Posterior cingulate gyrus (tissue), 11 donors: Measurements from ENCODE around the gene ZBTB16.

Experiments used
- DNase-seq, 10 donors: peaks; one replicate each; pipeline versions ENCODE4 v3.0.0 to v3.0.0-alpha.2; 2020 to 2021; ENCODE audit warnings: mixed read lengths in 3 of 10
- intact Hi-C: fragments of 100-400 bp; cut with DNase I; formaldehyde crosslinking; loops from one replicate; pipeline ENCODE4 v1.15.1; 2023

The ZBTB16 gene

DNA sequence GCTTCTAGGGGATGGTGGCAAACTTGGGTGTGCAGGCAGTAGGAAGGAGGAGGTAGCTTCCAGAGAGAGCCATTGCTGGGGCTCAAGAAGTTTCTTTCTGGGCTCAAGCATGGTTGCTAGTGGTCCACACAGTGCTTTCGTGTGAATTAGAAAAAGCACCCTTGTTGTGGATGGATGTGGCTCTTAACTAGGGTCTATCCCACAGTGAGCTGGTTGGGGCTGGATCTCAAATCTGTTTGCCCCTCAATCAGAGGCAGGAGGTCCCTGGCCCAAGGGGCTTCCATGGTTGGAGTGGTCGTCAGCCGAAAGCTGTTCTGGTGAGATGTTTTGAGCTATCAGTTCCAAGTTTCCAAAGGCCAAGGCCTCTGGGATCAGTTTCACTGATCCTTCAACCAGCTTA lies 35.0 kb downstream of the ZBTB16 start:
- intact Hi-C loops: no loop called here
- no peak for DNase-seq

DNA sequence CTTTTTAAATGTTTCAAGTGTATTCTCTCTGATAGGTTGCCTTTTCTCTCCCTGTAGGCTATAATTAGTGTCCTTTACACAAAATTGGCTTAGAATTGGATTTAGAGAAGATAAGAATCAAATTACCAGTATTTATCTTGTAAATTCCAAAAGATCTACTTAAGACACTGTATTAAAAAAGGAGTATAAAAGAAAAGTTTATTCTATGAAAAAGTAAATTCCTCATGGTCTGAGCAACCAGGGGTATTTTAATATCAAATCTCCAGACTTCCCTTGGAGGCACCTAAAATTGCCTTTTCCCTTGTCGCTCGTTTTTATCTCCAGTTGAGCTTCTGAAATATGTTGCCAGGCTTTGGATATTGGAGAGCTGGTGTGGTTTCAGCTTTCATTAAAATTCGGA lies 36.4 kb downstream of the ZBTB16 start:
- intact Hi-C loops: no loop called here
- DNase-seq: no peak

DNA sequence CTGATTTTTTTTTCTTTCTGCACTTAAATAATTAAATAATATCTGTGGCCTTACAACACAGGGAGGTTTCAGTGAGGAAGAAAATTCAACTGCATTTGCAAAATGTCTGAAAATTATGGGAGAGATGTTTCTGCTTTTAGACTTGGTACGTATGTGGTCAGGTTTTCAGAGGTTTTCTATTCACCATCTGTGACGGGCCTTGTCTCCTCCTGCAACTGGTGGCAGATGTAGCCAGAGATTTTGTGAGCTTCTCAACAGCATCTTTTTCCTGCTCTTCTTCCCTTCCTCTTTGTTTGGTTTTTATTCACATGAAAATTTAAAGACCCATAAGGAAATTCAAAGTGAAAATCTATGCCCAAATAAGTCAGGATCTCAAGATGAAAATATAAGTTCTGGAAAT lies 38.3 kb downstream of the ZBTB16 start:
- DNase-seq: no peak
- intact Hi-C loops: no loop called here

DNA sequence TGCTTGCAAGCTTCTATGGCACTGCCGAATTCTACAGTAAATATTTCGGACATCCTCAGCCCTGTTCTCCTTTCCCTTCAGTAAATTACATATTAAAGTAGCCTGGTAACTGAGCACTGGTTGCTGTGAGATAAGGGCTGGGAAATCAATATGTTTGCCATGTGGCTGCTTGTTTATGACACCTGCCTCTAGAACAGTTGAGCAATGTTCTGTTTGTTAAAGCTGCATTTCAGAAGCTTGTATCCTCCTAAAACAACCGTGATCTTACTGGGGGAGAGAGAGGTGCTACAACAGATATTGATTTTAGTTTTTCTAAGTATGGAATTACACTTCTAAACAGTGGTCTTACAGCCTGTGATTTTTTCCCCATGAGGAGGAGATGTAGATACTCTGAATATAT lies 39.4 kb downstream of the ZBTB16 start:
- intact Hi-C loops: no loop called here
- no peak for DNase-seq

DNA sequence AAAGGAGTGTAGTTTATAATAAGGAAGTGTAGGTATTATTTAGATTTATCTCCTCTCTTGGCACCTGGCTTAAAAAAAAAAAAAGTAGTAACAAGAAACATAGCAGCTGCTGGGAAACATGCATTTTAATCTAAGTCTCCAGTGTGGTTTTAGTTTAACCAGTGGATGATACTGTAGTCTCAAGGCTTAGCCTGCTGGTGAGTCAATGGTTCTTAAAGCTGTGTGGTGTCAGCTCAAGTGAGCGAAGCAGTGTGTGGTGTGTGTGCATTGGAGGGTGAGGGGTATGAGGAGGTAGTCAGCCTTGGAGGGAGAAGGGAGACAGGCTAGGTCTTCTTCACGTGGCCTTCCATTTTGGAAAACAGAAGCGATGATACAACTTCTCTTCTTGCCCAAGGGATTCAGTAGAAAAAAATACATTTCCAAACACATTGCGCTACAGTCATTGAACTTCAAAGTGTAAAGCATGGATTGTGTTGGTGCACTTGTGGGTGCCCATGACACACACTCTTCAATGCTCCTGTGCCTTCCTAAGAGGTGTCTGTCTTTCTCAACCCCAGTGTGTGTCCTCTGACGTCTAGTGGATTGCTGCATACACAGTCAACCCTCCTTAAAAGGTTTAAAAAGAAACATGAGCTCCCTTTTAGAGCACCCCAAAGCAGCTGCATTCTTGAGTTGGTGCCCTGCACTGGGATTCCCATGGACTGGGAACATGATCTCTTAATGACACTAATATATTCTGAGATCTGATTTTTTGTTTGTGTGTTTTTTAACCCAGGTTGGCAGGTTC lies 40.1 kb downstream of the ZBTB16 start:
- intact Hi-C loops: no loop called here
- no peak for DNase-seq

DNA sequence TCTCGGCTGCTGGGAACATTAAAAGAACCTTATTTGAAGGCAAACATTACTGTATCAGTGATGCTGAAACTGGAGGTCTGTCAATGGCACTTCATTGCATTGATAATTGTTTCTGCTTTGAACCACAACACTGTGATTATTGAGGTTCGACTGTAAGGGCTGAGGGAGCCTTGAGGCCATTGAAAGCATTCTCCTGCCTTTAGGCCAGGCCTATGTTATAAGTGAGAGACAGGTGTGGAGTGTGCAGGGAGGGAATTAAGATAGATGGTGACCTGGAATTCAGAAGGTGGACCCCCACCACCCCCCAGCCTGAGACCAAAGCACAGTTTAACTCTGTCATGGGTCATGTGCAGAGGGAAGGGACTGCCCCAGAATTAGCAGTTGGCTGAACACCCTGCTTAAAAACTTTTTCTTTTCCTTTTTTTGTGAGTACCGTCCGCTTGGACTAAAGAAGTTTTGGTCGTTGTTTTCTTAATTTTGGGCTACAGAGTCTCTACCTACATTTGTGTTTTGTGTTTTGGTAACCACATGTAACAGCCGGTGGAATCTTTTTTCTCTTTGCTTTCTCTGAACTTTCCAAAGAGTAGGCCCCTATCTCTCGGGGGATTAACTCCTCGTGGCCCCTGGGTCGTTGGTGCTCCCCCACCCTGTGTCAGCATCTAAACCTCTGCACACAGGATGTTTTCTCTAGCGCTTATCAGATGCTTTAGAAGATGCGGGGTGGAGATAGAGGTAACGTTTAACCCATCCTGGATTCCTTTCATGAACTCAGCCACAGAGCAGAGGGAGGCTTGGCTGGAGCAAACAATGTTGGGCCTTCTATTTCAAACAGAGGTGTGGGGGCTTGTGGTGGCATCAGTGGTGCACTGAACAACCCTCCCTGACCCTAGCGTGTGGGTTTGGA lies 43.7 kb downstream of the ZBTB16 start:
- no peak for DNase-seq
- intact Hi-C loops: no loop called here

DNA sequence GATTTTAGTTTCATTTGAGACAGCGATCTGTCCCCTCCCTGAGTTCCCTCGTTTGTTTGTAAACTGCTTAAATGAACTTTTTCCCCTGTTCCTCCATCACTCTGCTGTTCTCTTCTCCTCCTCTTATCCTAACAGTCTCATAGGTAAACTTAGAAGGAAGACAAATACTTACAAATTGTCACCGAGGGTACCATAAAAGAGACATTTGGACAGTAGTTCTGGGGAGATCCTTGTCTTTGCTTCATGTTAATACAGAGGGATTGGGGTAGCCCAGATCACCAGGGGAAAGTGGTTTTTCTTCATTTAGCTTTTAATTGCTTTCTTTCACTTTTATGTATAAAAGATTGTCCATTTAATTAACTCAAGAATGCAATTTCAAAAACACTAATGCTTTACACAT lies 46.1 kb downstream of the ZBTB16 start:
- no peak for DNase-seq
- intact Hi-C loops: no loop called here

DNA sequence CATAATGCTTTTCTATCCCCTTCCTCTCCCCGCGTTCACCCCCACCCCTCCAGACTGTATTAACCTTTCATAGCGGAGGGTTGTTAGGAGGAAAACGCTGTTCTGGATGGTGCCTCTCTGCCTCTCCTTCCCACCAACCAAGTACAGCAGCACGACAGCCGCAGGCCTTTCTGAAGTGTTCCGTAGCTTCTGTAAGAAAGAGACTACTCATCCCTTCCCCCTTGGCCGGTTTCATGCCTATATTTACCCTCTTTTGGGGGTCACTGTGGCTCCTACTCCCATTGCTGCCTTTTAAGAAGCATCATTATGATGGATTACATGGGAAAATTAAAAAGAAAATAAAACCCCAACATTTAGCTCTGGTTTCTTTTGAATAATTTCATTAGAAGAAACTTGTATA lies 46.5 kb downstream of the ZBTB16 start:
- DNase-seq: peak in 1 of 10 donors; percentile 15

DNA sequence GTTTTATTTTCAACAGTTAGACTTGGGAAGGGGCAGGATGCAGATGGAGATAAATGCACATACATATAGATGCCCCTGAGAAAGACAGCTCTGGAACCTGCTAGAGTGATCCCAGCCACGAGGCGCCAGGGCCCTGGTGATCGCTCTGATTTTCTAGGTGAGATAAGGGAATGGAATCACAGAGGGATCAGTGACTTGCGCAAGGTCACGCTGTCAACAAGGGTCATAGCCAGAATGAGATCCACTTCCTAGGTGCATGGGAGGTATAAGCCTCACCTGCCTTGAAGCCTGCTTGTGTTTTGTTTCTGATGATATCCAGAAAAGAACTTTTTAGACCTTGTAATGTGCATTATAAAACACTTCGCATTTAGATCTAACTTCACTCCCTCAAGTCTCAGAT lies 47.5 kb downstream of the ZBTB16 start:
- intact Hi-C loops: no loop called here
- peak in 1 of 10 donors; percentile 9 for DNase-seq

More for the DNA sequence above, 46.5 kb downstream of the ZBTB16 start:
- intact Hi-C loops: no loop called here

DNA sequence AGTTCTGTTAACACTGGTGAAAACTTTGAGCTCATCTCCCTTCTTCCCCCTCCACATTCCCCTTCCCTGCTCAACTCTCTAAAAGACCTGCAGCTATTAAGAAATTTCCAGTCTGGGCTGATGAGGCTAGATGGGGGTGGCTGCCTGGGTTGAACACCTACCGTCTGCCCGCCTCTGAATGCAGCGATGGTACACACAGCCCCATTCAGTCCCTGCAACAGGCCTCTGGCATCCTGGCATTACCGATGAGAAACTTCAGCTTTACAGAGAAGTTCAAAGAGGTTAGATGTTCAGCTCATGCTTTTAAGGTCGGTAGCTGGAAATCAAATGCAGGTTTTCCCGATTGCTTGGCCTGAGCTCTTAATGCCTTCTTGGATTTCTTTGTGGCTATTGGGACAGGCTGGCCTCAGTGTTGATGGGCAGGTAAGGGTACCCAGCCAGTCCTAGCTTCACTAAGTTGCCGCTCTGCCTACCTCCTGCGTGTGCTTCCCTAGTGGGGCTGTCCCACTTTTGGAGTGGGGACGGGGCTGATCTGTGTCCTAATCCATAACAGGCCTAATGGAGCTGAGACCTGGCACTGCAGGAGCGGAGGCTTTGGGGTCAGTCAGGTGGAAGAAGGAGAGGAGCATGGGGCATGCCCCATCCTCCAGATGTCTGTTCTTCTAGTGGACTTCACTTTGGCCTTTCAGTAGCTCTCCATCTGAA lies 49.1 kb downstream of the ZBTB16 start:
- peak in 1 of 10 donors; percentile 14 for DNase-seq
- intact Hi-C loops: no loop called here

DNA sequence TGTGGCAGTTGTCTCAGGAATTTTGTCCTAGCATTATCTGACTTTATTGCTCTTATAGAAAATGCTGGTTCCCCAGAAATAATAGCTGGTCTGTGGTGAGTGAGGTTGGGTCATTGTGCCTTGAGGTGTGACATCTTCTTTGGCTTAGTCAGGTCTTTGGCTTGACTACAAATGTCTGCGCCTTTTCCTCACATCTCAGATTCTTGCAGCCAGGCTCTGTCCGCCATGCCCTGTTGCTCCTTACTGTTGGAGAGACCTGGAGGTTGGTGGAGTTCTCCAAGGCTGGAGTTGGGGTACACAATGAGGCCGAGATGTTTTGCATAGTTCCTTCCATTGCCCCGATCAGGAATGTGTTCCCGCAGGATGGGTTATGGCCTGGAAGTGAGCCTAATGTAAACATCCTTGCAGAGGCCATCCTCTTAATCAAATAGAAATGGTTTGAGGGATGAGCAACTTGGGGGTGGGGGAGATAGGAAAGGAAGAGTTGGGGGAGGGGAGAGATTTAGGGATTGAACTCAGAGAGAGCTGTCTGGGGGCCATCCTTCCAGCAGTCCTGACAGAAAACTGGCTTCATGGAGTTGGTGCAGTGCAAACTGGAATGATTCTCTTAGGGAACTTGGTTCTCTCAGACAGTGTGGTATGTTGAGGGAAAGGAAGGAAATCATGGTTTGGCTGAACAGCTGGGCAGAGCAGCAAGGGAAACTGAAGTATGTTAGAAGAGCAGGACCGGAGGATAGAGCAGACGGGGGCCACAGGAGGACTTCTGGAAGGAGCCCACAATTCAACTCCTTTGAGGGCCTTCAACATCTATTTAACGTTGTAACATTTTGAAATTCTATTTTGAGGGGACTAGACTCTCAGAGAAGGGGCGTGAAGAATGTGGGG lies 49.9 kb downstream of the ZBTB16 start:
- intact Hi-C loops: no loop called here
- peak in 1 of 10 donors; percentile 12 for DNase-seq

DNA sequence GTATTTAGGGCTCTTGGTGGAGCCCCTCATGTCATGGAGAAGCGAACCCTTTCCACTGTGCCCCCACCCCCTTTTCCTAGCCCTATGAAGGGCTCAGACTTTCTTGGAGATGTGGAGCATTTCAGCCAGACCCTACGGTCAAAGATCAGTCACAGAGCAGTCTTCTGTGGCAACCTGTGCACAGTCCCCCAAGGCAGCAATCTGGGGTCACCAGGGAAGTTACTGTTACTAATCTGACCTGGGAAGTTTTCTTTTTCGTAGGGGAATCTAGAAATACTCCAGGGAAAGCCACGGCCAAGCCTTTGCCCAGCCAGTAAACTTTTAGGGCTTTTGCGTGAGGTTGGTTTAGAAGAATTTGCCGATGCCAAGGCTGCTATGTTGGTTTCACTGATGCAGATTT lies 50.6 kb downstream of the ZBTB16 start:
- no peak for DNase-seq
- intact Hi-C loops: no loop called here

DNA sequence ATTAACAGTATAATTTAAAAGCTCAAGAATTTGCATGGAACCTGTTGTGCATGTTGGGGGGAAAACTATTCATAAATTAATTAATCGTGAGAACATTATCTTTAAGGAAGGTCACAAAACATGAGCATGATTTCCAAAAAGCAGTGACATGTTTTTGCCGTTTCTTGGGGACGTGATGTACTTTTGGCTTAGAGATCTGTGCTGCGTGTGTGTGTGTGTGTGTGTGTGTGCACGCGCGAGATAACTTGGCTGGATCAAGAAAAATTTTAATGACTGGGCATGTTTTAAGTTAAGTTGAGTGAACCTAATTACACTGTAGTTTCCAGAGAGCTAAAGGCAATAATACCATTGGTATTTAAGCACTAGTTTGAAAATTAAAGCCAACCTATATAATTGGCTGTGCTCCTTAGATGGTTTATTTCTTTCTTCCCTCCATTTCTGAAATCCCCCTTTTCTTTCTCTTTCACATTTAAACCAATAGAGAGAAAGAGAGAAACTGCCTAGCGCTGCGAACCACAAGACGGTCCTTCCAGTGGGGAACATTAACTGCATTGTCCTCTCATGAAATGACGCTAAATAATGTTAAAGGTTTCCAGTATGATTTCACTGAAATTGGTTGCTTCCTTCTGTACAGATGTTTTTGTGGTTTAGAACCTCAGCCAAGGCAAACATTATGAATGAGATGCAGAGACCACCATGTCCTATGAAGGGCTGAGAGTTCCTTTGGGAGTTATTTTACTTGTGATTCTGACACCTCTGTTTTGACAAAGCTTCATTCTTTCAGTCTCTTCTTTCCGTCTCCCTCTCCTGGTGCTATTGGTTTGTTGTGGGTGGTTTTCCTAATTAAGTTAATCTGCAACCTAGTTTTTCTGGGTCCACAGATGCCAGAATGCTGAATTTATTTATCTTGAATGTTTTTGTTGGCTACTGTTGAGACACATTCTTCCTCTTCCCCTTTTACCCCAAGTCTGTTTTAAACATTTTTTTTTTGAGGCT lies 51.7 kb downstream of the ZBTB16 start:
- intact Hi-C loops: no loop called here
- DNase-seq: peak in 1 of 10 donors; percentile 11

DNA sequence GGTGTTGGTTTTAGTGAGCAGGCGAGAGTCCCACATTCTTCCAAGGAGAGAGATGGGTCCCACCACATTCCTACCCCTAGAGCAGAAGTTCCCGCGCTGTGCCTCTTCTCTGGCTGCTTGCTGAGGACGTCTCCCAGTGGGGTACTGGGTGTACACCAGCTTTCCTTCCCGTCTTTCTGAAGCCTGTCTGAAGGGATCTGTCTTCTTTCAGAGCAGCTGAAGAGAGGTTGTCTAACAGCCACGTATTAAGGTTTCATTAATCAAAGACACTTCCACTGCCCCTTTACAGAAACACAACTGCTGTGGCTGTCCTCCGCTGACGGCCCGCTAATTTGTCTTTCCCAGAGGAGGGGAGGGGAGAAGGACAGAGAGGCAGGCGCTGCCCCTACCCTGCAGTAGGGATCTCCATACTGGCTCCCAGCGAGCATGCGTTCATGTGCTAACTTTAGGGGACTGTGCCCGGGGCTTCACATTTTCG lies 56.0 kb downstream of the ZBTB16 start:
- intact Hi-C loops: no loop called here
- peak in 3 of 10 donors; percentile 11 to 76 (median 39) for DNase-seq

DNA sequence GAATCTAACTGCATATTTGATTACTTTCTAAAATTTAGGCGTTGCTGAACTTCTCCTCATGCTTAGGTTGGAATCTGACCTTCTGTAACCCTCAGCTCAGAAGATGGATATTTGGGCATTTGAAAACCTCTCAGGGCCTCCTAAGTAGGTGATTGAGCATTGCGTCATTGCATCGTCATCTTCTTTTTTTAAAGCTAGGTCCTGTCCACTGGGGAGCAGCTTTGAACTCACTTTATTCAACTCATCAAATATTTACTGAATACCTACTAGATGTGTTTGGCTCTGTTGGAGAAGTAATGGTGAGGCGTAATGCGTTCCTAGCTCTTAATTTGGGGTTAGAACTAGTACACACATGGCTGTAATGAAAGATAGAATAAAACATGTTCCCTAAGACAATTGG lies 56.8 kb downstream of the ZBTB16 start:
- DNase-seq: no peak
- intact Hi-C loops: no loop called here

DNA sequence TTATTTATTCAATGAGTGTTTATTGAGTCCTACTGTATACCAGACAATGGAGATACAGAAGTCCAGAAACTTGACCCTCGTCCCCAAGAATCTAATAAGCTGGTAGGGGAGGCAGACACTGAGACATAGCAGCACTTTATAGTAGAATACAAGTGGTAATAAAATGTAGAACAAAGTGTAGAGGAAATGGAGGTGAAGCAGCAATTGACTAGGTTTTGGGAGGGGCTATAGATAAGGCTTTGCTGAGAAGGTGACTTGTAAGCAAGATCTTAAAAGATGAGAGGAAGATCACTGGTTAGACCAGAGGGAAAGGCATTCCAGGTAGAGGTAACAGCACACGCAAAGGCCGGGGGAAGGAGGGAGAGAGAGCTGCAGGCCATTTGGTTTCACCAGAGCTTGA lies 57.3 kb downstream of the ZBTB16 start:
- intact Hi-C loops: no loop called here
- DNase-seq: no peak

DNA sequence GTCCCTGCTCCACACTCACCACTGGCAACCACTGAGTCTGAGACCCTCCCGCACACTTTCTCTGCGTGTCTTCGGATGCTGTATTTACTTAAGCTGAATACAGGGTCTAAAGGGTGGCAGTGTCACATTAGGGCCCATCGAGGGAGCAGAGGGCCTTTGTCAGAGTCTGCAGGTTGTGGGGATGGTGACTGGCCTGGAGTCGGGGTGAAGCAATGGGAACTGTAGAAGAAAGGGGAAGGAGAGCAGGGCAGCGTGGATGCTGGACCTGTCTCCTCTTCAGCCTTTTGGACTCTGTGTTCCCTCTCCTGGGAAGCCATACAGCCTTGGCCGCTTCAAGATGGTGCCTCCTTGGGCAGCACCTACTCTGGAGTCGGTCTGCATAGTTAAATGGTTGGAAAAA lies 61.1 kb downstream of the ZBTB16 start:
- intact Hi-C loops: loop anchor here (10.0 kb wide), 1 partner anchor 56 kb away; no protein-coding TSS in a partner anchor
- DNase-seq: no peak

DNA sequence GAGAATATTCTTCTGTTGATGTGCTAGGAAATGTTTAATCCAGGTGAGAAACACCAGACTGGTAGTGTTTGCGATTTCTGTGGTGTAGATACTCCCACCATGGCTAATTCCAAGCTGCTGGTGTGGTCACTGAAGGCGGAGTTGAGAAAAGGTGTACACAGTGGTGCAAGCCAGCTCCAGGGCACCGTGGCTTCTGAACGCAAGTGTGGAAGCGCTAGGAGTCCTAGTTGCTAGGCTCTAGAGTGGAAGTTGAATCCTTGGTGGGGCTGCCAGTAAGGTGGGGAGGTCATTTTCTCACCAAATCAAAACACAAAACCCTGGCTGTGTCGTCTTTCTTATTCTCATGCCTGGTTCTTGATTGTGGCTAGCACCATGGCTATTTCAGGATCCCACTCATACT lies 61.6 kb downstream of the ZBTB16 start:
- intact Hi-C loops: loop anchor here (10.0 kb wide), 1 partner anchor 56 kb away; no protein-coding TSS in a partner anchor
- DNase-seq: no peak
